ENCODE results near the gene THSD8.
A peak's percentile ranks its signal among the peaks of the same experiment; 100 is the strongest.

The THSD8 gene

DNA sequence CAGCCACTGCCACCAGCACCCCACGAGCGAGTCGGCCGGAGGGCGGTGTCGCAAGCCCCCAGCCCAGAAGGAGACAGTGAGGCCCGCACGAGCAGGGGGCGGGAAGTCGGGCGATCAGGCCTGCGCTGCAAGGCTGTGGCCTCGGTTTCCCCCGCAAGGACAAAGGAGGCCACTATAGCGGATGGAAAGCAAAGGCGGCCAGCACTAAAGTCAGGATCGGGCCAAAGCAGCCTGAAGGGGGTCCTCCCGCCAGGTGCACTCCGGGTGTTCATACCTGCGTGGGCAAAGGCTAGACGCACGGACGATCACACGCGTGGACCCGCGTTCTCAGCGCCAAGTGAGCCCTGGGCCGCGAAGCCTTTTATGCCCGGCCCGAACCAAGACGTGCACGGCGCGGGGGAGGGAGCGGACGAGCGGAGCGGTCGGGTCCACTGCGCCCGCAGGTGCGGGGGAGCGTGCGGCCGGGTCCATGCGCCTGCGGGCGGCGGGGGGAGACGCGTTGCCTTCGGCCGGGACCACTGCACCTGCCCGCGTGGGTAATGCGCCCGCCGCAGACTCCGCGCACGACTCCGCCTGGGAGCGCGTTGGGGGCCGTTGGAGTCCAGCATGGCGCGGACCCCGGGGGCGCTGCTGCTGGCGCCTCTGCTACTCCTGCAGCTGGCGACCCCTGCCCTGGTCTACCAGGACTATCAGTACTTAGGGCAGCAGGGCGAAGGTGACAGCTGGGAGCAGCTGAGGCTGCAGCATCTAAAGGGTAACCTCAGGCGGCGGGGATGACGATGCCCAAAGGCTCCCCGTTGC is at the start of gene THSD8, which contains the start of gene PRDX2:
Gene THSD8 (plus strand): TSS at position 604 of the 801 bp plus-strand sequence. CDS start 3 bp downstream, at position 607.
Gene PRDX2 (minus strand): TSS at position 335 of the 801 bp plus-strand sequence. CDS start 539 bp downstream, outside the sequence.
- peak; percentile 83 to 89 for DNase-seq

DNA sequence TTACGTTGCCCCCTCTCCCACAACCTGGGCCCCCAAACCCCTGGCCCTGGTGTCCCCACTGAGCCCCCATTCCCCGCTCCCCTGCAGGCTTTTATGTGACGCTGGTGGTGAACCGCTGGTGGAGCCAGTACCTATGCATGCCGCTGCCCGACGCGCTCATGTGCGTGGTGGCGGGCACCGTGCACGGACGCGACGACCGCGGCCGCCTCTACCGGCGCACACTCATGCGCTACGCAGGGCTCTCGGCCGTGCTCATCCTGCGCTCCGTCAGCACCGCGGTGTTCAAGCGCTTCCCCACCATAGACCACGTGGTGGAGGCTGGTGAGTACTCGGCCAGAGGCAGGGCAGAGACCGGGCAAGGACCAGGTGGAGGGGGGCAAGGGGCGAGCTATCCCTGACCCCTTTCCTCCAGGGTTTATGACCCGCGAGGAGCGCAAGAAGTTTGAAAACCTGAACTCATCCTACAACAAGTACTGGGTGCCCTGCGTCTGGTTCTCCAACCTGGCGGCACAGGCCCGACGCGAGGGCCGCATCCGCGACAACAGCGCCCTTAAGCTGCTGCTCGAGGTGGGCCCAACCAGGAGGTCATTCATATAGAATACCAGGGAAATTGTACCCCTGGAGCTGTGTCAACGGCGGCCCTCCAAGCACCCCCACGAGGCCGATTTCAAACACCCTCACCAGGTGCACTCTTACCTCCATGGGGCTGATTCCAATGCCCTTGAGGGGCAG is 47.2 kb upstream of the THSD8 start:
- no peak for DNase-seq

DNA sequence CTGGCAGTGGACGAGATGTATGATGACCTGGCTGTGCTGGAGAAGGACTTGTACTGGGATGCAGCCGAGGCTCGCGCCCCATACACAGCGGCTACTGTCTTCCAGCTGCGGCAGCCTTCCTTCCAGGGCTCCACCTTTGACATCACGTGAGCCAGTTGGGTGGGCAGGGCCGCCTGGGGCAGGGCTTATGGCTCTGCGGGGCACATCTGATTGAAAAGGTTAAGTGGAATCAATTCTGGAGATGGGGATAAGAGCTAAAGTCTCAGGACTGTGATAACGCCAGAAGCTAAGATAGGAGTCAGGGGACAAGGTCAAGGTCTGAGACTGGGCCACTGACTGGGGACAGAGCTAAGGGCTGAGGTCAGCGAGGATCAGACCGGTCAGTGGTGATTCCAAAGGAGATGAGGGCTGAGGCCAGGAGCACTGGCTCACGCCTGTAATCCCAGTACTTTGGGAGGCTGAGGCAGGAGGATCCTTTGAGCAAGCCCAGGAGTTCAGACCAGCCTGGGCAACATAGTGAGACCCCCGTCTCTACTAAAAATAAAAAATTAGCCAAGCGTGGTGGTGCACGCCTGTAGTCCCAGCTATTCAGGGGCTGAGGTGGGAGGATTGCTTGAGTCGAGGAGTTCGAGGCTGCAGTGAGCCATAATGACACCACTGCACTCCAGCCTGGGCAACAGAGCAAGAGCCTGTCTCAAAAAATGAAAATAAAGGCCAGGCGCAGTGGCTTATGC is 45.6 kb upstream of the THSD8 start:
- DNase-seq: no peak

DNA sequence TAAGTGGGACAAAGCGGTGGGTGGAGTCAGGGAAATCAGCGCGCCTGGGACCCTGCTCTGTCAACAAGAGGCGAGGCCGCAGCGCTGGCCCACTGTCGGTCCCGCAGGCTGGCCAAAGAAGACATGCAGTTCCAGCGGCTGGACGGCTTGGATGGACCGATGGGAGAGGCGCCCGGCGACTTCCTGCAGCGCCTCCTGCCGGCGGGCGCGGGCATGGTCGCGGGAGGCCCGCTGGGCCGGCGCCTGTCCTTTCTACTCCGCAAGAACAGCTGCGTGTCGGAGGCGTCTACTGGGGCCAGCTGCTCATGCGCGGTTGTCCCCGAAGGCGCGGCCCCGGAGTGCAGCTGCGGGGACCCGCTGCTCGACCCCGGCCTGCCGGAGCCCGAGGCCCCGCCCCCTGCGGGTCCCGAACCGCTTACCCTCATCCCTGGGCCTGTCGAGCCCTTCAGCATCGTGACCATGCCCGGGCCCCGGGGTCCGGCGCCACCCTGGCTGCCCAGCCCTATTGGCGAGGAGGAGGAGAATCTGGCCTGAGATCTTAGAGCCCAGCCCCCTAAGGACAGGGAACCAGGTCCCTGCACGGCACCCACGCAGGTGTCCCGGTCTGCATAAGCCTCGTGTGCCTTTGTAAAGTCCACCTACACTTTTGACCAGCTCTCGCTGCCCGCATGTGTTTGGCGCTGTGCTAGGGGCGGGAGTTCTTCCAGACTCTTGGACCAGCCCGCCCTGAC is 44.2 kb upstream of the THSD8 start:
- DNase-seq: peak; percentile 29 to 48

DNA sequence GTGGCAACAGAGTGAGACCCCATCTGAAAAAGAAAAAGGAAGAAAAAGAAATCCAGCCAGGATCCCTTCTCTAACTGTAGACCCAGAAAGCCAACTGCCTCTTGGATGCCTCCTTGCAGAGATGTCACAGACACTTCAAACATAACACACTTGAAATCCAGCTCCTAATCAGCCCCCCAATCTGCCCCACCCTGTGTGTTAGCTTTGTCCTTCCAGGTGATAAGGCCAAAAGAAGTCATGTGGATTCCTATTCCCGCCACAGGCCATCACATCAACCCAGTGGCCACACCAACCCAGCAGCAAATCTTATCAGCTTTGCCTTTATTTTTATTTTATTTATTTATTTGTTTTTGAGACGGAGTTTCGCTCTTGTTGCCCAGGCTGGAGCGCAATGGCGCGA is 42.2 kb upstream of the THSD8 start:
- DNase-seq: no peak

DNA sequence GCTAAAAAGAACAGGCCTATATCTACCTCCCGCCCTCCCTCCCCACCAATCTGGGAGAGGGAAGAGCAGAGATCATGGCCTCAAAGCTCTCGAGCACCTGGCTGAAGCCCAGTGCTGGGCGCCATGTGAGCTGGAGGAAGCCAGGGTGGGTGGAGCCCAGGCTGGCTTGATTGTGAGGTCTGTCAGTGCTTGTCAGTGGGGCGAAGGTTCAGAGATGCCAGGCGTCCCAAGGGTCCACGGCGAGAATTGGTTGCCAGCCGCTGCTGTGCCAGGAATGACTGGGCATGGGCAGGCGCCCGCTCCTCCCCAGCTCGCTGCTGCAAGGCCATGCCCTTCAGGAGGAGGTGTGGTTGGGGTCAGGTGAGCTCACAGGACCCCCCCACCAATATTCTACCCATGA is 38.8 kb upstream of the THSD8 start:
- DNase-seq: no peak

DNA sequence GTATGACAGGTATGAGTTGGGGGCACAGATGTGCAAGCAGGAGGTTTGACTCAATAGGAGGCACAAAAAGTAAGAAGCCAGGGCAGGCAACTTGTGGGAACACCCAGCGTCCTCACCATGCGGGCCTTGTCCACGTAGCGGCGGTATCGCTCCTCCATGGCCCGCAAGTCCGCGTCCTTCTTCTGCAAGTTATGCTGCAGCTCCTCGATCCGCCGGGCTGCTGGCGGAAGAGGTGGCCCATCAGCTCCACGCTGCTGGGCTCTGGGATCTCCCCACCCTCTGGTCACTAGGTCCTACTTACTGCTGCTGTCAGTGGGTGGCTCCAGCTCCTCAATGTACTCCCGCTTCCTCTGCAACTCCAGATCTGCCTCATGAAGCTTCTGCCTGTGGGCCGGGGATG is 37.2 kb upstream of the THSD8 start:
- DNase-seq: no peak

DNA sequence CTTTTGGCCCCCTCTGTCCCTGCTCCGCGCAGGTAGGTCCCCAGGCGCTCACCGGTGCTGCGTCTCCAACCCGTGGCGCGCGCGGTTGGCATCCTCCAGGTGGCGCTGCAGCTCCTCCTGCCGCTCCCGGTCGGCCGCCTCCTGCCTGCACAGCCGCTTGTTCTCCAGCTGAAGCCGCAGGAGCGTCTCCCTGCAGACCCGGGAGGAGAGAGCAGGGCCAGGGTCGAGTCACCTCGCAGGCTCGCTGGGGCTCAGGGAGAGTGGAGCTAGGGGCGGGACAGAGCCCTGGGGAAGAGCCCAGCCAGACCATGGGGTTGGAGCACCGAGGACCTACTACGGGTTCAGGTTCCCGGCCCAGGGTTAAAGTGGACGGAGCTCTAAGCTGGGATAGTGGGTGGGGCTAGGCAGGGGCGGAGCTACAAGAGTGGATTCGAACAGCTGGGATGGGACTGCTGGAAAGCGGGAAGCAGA is 35.8 kb upstream of the THSD8 start:
- DNase-seq: peak; percentile 71

DNA sequence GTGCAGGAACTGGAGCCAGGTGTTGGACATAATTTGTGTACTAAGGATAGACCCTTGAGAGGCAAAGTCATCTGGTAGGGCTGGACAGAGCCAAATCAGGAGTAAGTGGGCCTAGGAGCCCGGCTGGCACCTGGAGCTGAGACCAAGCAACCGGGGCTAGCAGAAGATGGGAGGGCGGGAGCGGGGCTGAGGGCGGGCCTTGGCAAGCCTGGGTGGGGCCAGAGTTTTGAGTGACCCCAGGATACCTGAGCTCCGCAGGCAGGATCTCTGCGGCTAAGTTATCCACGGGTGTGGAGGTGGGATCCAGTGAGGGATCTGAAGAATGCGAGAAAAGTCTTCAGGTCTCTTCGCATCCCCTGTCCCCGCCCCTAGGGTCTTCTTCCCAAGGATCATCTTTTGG is 34.7 kb upstream of the THSD8 start:
- DNase-seq: no peak

DNA sequence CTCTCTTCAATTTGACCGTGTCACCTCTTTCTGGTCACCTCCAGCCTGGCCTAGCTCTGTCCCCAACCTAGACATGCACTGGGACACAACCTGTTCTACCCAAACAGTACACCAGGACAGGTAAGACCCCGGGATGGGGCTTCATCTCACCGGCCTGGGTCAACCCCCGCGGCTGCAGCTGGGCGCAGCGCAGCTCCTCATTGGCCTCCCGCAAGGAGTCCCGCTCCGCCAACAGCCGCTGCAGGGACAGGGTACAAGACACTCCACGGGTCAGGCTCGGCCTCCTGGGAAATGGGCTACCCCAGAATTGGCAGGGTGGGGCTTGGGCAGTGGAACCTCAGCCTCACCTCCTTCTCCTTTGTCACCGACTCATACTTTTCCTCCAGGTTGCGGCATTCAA is 34.2 kb upstream of the THSD8 start:
- DNase-seq: no peak

DNA sequence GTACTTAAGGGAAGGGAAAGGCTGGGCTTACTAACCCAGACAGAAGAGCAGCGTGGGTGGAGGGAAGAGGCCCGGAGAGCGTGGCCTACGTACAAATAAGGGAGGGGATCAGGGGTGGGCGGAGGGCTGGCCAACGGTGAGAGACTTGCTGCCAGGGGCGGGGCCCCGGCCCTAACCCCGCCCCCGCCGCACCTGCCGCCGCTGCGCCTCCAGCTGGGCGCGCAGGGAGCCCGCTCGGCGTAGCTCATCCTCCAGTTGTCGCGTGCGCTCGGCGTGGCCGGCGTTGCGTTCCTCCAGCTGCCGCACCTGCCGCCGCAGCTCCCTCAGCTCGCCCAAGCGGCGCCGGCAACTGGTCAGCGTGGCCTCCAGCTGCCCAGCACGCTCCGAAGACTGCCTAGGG is 32.2 kb upstream of the THSD8 start:
- DNase-seq: no peak

DNA sequence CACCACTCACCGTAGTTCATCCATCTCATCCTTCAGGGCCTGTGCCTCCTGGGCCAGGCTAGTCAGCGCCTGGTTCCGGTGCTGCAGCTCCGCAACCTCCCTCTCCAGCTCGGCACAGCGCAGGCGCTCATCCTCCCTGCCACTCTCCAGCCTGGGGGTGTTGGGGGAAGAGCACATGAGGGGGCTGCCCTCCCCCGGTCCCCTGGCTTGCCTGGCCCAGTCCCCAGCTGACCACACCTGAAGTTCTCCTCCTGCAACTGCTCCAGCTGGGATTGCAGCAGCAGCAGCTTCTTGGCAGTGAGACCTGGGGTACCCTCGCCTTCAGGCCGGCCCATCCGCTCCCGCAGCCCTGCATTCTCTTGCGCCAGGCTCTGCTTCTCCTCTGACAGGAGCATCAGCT is 30.9 kb upstream of the THSD8 start:
- no peak for DNase-seq

DNA sequence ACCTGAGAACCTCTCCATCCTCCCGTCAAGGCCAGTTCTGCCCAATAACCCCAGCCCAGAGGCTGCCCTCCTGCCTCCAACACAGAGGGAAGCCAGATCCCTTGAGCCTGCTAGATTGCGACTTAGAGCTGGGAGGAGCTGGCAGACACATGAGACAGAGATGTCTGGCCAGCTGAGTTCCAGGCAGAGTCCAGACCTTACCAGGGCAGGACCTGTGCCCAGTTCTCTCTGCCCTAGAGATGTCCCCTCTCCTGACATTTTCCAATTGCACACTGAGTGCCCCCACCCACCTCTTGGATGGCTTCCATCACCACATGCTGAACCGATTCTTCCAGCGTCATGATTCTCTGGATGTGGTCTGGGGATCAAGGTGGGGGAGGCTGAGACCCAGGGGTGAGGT is 29.5 kb upstream of the THSD8 start:
- no peak for DNase-seq

DNA sequence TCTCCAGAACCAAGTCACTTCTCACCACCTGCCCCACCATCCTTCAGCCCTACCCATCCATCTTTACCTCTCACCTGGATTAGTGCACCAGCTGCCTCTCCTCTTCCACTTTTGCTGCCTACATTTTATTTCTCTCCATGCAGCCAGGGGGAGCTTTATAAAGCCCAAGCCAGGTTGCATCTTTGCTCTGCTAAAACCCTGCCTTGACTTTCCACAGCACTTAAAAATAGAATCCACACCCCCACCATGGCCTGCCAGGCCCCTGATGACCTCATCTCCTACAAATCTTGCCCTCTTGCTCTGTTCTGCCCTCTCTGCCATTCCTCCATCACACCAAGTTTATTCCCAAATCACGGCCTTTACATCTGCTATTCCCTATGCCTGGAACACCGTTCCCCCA is 28.3 kb upstream of the THSD8 start:
- DNase-seq: no peak

DNA sequence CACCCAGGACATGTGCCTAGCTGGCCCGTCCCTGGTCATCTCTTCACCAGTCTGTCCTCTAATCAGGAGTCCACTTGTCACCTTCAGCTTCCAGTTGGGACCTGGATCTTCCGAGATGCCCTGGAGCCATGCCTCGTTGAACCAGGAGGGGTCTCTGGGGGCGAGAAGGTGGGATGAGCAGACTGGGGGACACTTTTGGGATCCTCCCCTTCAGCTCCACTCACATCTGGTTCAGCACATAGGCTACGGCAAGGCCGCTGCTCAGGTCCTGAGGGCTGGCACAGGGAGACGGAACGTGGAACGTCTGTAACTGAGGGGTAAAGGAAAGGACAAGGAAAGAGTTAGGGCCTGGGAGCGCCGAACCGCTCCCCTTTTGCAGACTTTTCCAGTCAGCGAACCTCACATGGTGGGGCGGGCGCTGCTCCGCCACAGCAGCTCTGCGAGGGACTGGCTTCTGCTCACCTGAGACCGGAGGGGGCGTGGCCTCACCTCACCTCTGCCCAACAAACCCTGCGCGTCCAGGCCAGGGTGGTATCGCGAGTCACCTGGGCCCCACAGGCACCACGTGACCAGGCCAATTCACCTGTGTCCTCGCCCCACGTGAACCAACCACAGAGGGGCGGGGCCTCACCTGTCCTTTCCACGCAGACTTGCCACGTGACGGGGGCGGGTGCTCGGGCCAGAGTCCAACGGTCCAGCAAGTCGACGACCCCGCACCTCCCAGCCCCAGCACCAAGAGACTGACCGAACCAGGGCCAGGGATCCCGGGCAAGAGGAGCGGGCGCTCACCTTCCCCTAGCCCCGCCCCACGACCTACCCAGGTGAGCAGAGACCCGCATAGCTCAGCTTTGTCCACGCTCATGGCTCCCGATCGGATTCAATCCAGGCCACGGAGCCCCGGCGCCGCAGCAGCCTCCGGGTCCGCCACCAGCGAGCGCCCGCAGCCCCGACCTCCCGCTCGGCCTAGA is 27.0 kb upstream of the THSD8 start, which contains the start of gene HOOK2:
Gene HOOK2 (minus strand): TSS at position 965 of the 968 bp plus-strand sequence. CDS start 103 bp downstream, at position 862.
- DNase-seq: peak; percentile 69 to 82

DNA sequence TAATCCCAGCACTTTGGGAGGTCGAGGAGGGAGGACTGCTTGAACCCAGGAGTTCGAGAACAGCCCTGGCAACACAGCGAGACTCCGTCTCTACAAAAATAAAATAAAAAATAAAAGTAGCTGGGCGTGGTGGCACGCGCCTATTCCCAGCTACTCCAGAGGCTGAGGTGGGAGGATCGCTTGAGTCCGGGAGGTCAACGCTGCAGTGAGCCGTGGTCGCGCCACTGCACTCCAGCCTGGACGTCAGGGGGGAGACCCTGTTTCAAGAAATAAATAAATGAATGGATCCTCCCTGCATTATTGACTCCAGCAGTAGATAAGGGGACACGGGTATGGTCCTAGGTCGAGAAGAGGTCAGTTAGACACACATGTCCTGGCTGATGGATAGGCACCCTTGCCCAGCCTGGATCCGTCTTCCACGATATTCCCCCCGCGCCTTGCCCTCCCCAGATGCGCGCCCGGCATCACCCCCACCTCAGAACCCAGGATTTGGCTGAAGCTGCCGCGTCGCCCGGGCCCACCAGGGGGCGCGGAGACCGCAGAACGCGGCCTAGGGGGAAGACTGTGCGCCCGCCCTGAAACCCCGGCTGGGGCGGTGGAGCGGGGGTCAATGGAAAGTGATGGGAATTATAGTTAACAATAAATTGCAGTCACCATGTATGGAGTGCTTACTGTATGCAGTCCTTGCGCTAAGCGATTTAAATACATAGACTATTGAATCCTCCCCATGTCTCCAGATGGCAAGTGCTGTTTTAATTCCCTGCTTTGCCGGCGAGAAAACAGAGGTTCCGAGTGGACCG is 24.5 kb upstream of the THSD8 start:
- DNase-seq: peak; percentile 80 to 83

DNA sequence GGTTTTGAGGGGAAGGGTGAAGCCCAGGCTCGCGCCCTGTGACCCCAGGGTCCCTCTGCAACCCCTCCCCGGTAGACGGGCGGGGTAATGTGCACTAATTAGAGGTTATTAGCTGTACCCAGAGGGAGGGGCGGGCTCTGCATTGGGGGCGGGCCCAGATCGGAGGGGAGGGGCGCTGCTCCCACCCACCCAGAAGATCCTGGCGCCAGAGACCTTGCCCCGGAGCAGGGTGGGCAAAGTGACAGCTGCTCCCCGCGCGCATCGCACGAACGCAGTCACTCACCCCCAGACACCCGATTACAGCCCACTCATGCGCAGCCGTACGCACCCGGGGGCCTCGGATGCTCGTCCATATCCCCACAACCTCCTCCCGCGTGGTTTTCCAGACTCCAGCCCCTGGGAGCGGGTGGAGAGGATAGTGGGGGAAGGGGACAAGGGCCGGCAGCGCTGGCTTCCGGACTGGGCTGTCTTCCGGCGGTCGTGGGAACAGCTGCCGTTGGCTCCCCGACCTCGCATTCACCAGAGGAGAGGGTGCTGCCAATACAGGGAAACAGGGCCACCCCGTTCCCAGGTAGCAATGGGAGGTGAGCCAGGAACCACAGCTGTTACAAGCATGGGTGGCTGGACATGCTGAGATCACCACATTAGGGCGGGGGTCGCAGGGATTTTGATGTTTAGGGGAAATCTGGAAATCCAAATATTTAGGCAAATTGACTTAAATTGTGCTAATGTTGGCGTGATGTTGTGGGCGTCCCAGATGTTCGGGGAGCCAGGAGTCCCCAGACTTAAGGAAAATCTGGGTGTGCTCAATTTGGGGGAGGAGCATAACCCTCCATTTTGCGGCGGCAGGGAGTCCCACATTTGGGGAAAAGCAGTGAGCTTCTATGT is 23.6 kb upstream of the THSD8 start:
- peak; percentile 85 to 91 for DNase-seq

DNA sequence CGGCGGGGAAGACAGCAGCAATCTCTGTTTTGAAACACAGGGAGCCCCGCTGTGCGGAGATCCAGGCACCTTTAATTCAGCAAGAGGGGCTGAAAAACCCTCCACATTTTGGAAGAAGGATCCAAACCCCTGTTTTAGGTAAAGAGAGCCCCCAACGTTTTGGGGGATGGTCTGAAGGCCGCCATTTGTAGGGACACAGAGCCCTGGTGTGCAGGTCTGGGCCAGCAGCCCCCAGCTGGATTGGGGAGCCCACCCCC is 23.0 kb upstream of the THSD8 start:
- no peak for DNase-seq

DNA sequence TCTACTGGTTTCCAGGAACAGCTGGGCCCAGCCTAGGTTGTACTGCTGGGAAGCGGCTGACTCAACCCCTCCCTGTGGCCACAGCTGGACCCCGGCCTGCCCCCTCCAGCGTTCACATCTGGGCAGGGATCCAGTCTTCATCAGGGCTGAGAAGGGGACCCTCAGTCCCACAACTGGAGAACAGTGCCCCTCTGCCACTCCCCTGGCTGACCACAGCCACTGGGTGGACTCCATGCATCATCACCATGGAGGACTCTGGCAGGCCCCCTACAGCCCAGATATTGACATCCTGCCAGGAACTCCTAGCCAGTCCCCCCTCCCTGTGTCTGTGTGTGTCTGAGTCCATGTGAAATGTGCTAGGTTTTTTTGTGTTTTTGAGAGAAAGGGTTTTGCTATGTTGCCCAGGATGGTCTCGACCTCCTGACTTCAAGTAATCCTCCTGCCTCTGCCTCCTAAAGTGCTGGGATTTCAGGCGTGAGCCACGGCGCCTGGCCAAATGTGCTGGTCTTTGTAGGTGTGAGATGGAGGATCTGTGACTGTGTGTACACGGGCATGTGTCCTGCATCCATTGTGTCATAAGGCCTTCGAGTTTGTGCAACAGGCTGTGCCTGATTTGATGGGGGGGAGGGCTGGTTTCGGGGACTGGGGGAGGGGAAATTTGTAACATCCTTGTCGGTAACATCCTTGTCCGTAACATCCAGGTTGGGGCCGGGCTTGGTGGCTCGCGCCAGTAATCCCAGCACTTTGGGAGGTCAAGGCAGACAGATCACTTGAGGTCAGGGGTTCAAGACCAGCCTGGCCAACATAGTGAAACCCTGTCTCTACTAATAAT is 22.5 kb upstream of the THSD8 start:
- peak in 1 of 2 experiments; percentile 57 for DNase-seq

All from NCI-H2081 (cell line).